Parathyroid adenoma (tissue), 2 donors: ENCODE results near the gene CTTNBP2.

Experiments
- H2AFZ ChIP-seq: fragments of 300-600 bp; sonication (generic); one replicate; pipeline ENCODE4 v1.7.0; 2017; ENCODE audit warnings: antibody characterized with exemption, mild to moderate bottlenecking
- H3K27ac ChIP-seq: fragments of 300-600 bp; sonication (generic); one replicate; pipeline ENCODE4 v1.7.0; 2017
- H3K27me3 ChIP-seq: fragments of 300-600 bp; sonication (generic); one replicate; pipeline ENCODE4 v1.7.0; 2017; ENCODE audit warnings: low read length; ENCODE audit not compliant: control insufficient read depth, insufficient read depth
- H3K36me3 ChIP-seq: fragments of 300-600 bp; sonication (generic); one replicate; pipeline ENCODE4 v1.7.0; 2017; ENCODE audit warnings: low read length; ENCODE audit not compliant: control insufficient read depth, insufficient read depth
- H3K4me1 ChIP-seq: fragments of 300-600 bp; sonication (generic); one replicate; pipeline ENCODE4 v1.7.0; 2017; ENCODE audit warnings: control low read depth
- H3K4me2 ChIP-seq: fragments of 300-600 bp; sonication (generic); one replicate; pipeline ENCODE4 v1.7.0; 2017; ENCODE audit warnings: low read length
- H3K4me3 ChIP-seq: fragments of 300-600 bp; sonication (generic); one replicate; pipeline ENCODE4 v1.7.0; 2017; ENCODE audit warnings: low read depth, low read length
- H3K79me2 ChIP-seq: fragments of 300-600 bp; sonication (generic); one replicate; pipeline ENCODE4 v1.7.0; 2017; ENCODE audit warnings: control low read depth
- H3K9ac ChIP-seq: fragments of 300-600 bp; sonication (generic); one replicate; pipeline ENCODE4 v1.7.0; 2017; ENCODE audit warnings: mild to moderate bottlenecking
- H3K9me3 ChIP-seq: fragments of 300-600 bp; sonication (generic); one replicate; pipeline ENCODE4 v1.7.0; 2017; ENCODE audit warnings: low read length; ENCODE audit not compliant: control insufficient read depth
- TF ChIP-seq, protein P1 (sequence below): fragments of 300-600 bp; sonication (generic); IDR thresholded peaks from one replicate; pipeline ENCODE4 v1.7.0; 2017; ENCODE audit warnings: antibody characterized with exemption, mild to moderate bottlenecking
- donor health status: primary hyperparathyroidism.

CTTNBP2 gene

DNA sequence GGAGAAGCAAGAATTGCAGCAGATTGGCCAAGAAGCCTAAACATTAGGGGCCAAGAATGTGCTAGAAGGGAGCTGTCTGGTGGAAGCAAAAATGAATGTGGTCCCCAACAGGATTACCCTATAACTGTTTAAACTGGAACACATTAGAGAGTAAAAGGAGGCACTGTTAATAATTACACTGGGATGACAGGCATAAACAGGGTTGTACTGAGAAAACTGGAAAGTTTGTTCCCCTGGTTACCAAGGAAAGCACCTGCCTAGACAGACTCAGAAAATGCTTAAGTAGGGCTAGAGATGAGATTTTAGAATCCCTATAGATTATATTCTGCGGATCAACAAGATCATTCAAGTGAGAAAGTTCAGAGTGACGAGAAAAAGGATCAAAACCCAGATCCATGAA is 100.8 kb downstream of the CTTNBP2 start:
- Histone ChIP-seq H3K79me2 (no peaks in the 10 kb centered on the region), H3K27me3 (no peaks in the 10 kb centered on the region), H3K4me3 (no peak overlapping the region), H3K4me2 (no peak overlapping the region), H3K27ac (no peak overlapping the region), H3K9ac (no peak overlapping the region), H3K9me3 (no peaks in the 10 kb centered on the region), H3K36me3 (no peaks in the 10 kb centered on the region), H2AFZ (no peak overlapping the region), H3K4me1 (peaks cover 12% of the 10 kb centered on the region)
- TF ChIP-seq, protein P1, sequence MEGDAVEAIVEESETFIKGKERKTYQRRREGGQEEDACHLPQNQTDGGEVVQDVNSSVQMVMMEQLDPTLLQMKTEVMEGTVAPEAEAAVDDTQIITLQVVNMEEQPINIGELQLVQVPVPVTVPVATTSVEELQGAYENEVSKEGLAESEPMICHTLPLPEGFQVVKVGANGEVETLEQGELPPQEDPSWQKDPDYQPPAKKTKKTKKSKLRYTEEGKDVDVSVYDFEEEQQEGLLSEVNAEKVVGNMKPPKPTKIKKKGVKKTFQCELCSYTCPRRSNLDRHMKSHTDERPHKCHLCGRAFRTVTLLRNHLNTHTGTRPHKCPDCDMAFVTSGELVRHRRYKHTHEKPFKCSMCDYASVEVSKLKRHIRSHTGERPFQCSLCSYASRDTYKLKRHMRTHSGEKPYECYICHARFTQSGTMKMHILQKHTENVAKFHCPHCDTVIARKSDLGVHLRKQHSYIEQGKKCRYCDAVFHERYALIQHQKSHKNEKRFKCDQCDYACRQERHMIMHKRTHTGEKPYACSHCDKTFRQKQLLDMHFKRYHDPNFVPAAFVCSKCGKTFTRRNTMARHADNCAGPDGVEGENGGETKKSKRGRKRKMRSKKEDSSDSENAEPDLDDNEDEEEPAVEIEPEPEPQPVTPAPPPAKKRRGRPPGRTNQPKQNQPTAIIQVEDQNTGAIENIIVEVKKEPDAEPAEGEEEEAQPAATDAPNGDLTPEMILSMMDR, result no peak

DNA sequence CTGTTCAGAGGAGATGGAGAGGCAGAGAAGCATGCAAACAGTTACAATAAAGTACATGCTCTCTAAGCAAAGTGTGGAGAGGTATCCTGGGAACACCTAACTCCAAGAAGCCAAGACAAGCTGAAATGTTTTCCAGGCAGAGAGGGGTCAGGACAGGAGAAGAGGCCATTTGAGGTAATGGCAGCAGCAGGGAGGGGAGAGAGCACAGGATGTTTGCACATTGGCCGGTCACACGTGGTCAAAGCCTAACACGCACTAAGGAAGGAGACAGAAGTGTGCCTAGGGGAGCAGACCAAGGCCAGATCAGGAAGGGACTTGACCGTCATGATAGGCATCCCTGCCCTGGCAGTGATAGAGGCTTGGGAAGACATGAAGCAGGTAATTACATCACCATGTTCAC is 101.5 kb downstream of the CTTNBP2 start:
- Histone ChIP-seq H2AFZ (no peak overlapping the region), H3K9ac (no peak overlapping the region), H3K4me3 (no peak overlapping the region), H3K27me3 (no peaks in the 10 kb centered on the region), H3K79me2 (no peaks in the 10 kb centered on the region), H3K4me1 (peaks cover 12% of the 10 kb centered on the region), H3K9me3 (no peaks in the 10 kb centered on the region), H3K27ac (no peak overlapping the region), H3K4me2 (no peak overlapping the region), H3K36me3 (no peaks in the 10 kb centered on the region)
- TF ChIP-seq, protein P1, result no peak

DNA sequence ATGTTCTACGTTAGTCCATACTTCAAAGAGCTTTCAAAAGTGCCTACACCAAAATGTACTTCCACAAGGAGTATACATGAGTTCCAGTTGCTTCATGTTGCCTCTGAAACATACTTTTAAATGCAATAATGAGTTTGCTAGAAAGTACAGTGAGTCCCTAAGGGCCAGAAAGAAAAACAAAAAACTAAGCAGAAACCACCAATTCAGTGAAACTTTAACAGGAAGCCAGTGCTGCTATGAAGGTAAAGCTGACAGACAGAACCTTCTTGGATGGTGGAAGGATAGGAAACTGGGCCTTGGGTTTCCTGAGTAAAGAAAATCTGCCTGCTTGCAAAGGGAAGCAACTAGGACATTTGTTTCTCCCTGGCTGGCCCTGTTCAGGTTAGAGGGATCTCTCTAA is 104.2 kb downstream of the CTTNBP2 start:
- Histone ChIP-seq H3K27me3 (no peaks in the 10 kb centered on the region), H3K79me2 (no peaks in the 10 kb centered on the region), H3K4me2 (no peak overlapping the region), H3K36me3 (no peaks in the 10 kb centered on the region), H3K9ac (no peak overlapping the region), H3K4me3 (no peak overlapping the region), H2AFZ (no peak overlapping the region), H3K27ac (no peak overlapping the region), H3K9me3 (no peaks in the 10 kb centered on the region), H3K4me1 (no peaks in the 10 kb centered on the region)
- TF ChIP-seq, protein P1, result no peak

DNA sequence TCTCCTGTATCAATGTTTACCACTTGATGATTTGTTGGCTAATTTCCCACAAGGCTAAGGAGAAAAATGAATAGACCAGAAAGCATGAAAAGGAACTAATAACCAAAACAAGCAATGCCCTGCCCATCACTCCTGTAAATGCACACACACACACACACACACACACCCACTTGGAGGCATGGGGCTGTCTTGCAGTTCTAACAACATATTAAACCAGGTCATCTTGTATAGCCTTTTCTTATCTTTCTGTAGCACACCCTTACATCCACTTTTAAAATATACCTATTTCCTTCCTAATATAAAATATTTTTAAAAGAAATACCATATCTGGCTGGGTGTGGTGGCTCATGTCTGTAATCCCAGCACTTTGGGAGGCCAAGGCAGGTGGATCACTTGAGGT is 105.3 kb downstream of the CTTNBP2 start:
- H3K4me2 ChIP-seq, result no peak overlapping the region
- no peak overlapping the region for H3K4me3 ChIP-seq
- H3K36me3 ChIP-seq, result no peaks in the 10 kb centered on the region
- H3K4me1 ChIP-seq, result no peaks in the 10 kb centered on the region
- no peaks in the 10 kb centered on the region for H3K9me3 ChIP-seq
- no peak overlapping the region for H2AFZ ChIP-seq
- no peak overlapping the region for H3K27ac ChIP-seq
- H3K79me2 ChIP-seq, result no peaks in the 10 kb centered on the region
- H3K27me3 ChIP-seq, result no peaks in the 10 kb centered on the region
- H3K9ac ChIP-seq, result no peak overlapping the region
- TF ChIP-seq, protein P1, result no peak

- Histone ChIP-seq H3K4me3 (no peak overlapping the region), H3K9ac (no peak overlapping the region), H3K36me3 (no peaks in the 10 kb centered on the region), H3K9me3 (no peaks in the 10 kb centered on the region), H3K79me2 (no peaks in the 10 kb centered on the region), H3K4me1 (peaks cover 7% of the 10 kb centered on the region), H3K27me3 (no peaks in the 10 kb centered on the region), H3K27ac (no peak overlapping the region), H2AFZ (no peak overlapping the region), H3K4me2 (no peak overlapping the region)
- TF ChIP-seq, protein P1, result no peak
Measured at GRCh38 chr7:117766913-117767312, 106.3 kb downstream of the CTTNBP2 start.
